GM12878 (cell line): ENCODE results near the gene PHEX. TPM values are rescaled to one million over a fixed set of nuclear protein-coding genes. Genes with fewer than 3 reads are reported as not detected.

Source experiments
- ATAC-seq: fragments of 200-7000 bp; cut with Tn5 transposase; 3 replicates; pipeline ENCODE4 v1.9.1; 2020; ENCODE audit warnings: mild to moderate bottlenecking, moderate library complexity
- BruUV-seq: library from RNA; stranded (reverse); fragments of 400-500 nt; replicated peaks from 2 replicates; lab custom pipeline; 2021; lab: Mats Ljungman, UMichigan
- CTCF ChIA-PET: fragments of 300-600 bp; sonication (Branson Sonifier 250); formaldehyde crosslinking; extraction: SDS; loops from one replicate; lab custom pipeline; 2021; ENCODE audit warnings: inconsistent platforms; lab: Yijun Ruan, JAX
- POLR2A ChIA-PET: fragments of 350-600 bp; formaldehyde crosslinking; extraction: SDS; loops from one replicate; lab custom pipeline; 2021; ENCODE audit warnings: inconsistent platforms; lab: Charles Lee
- RAD21 ChIA-PET: fragments of 300-600 bp; sonication (Branson Sonifier 250); formaldehyde crosslinking; loops from one replicate; lab custom pipeline; 2023; ENCODE audit warnings: antibody characterized with exemption; ENCODE audit not compliant: unreplicated experiment; lab: Charles Lee
- SMC1A ChIA-PET: fragments of 300-600 bp; sonication (Branson Sonifier 250); formaldehyde crosslinking; loops from one replicate; lab custom pipeline; 2023; ENCODE audit not compliant: unreplicated experiment, uncharacterized antibody; lab: Charles Lee
- DNase-seq: peaks from one replicate; pipeline ENCODE4 v3.0.0-alpha.2; 2011; ENCODE audit warnings: low read depth, low spot score
- FAIRE-seq: peaks from 3 replicates; lab custom pipeline; 2011; peaks lifted over from hg19 to GRCh38; lab: Jason Lieb, UNC
- H2AFZ ChIP-seq: 2 replicates; pipeline ENCODE4 v1.6.0; 2011; ENCODE audit warnings: low read depth, low read length, control low read depth; ENCODE audit not compliant: control insufficient read depth
- H3K27ac ChIP-seq: 2 replicates; pipeline ENCODE4 v1.5.1; 2011; ENCODE audit warnings: control low read depth; ENCODE audit not compliant: control insufficient read depth, insufficient read depth
- H3K27me3 ChIP-seq, 2 experiments: replicated peaks in 1 of 2; 2 replicates each; pipeline versions ENCODE4 v1.6.0 to v1.6.1; 2011; ENCODE audit warnings: low read length in 1 of 2; ENCODE audit not compliant: control insufficient read depth in 2 of 2, insufficient read depth in 2 of 2
- H3K36me3 ChIP-seq, 2 experiments: 2 replicates each; pipeline ENCODE4 v1.5.1; 2011; ENCODE audit warnings: low read length in 1 of 2; ENCODE audit not compliant: control insufficient read depth in 2 of 2, insufficient read depth in 2 of 2
- H3K4me1 ChIP-seq: 2 replicates; pipeline ENCODE4 v1.6.1; 2011; ENCODE audit warnings: mild to moderate bottlenecking, low read length, moderate library complexity, mixed read lengths; ENCODE audit not compliant: control insufficient read depth, insufficient read depth
- H3K4me2 ChIP-seq: 2 replicates; pipeline ENCODE4 v1.6.0; 2011; ENCODE audit warnings: control low read depth; ENCODE audit not compliant: control insufficient read depth, insufficient read depth
- H3K4me3 ChIP-seq: fragments of 200-600 bp; sonication (generic); 2 replicates; pipeline ENCODE4 v1.5.1; 2016
- H3K79me2 ChIP-seq: 2 replicates; pipeline ENCODE4 v1.6.0; 2011; ENCODE audit warnings: low read length; ENCODE audit not compliant: control insufficient read depth, insufficient read depth
- H3K9ac ChIP-seq: 2 replicates; pipeline ENCODE4 v1.8.0; 2011; ENCODE audit warnings: low read length, control low read depth, mixed read lengths; ENCODE audit not compliant: control insufficient read depth, insufficient read depth
- H3K9me3 ChIP-seq: replicated peaks from 3 replicates; pipeline ENCODE4 v1.5.1; 2011; ENCODE audit warnings: mild to moderate bottlenecking, low read length; ENCODE audit not compliant: control insufficient read depth, insufficient read depth
- H4K20me1 ChIP-seq: 2 replicates; pipeline ENCODE4 v1.6.0; 2011; ENCODE audit not compliant: control insufficient read depth, insufficient read depth
- CUX1 ChIP-seq: IDR thresholded peaks from 2 replicates; pipeline ENCODE4 v1.6.1; 2012; ENCODE audit warnings: improper control_type of control experiment, low read depth, low read length; ENCODE audit not compliant: insufficient replicate concordance
- EGR1 ChIP-seq, 2 experiments: IDR thresholded peaks; 1 replicate in 1 of 2; 2 replicates in 1 of 2; pipeline ENCODE4 v1.6.1; 2011 to 2012; ENCODE audit warnings: low read depth in 2 of 2, low read length in 2 of 2, borderline replicate concordance in 1 of 2, mild to moderate bottlenecking in 1 of 2, moderate library complexity in 1 of 2
- IRF5 ChIP-seq: fragments of 450-650 bp; IDR thresholded peaks from 2 replicates; pipeline ENCODE4 v1.6.1; 2017; ENCODE audit warnings: borderline replicate concordance
- JUND ChIP-seq: IDR thresholded peaks from 2 replicates; pipeline ENCODE4 v1.6.1; 2012; ENCODE audit warnings: low read depth, mild to moderate bottlenecking, low read length, improper control_type of control experiment, moderate library complexity
- NR2C2 ChIP-seq: IDR thresholded peaks from 2 replicates; pipeline ENCODE4 v1.6.1; 2011; ENCODE audit warnings: borderline replicate concordance, low read depth; ENCODE audit not compliant: control insufficient read depth, insufficient read length
- NRF1 ChIP-seq: conservative IDR thresholded peaks from 2 replicates; pipeline ENCODE4 v1.6.1; 2011; ENCODE audit warnings: mild to moderate bottlenecking, low read depth, low read length, improper control_type of control experiment
- RAD21 ChIP-seq: IDR thresholded peaks from 2 replicates; pipeline ENCODE4 v1.6.1; 2011; ENCODE audit warnings: mild to moderate bottlenecking, low read depth, low read length, moderate library complexity; ENCODE audit not compliant: insufficient read depth
- RELB ChIP-seq: fragments of 450-650 bp; IDR thresholded peaks from 2 replicates; pipeline ENCODE4 v1.6.1; 2017; ENCODE audit warnings: low read depth, mild to moderate bottlenecking, moderate library complexity
- SMAD5 ChIP-seq: IDR thresholded peaks from 2 replicates; pipeline ENCODE4 v1.6.1; 2016; ENCODE audit warnings: antibody characterized with exemption, low read depth
- STAT1 ChIP-seq: fragments of 450-650 bp; conservative IDR thresholded peaks from 2 replicates; pipeline ENCODE4 v1.6.1; 2014; ENCODE audit warnings: antibody characterized with exemption, mild to moderate bottlenecking
- TBL1XR1 ChIP-seq: IDR thresholded peaks from 2 replicates; pipeline ENCODE4 v1.6.1; 2012; ENCODE audit warnings: low read depth, low read length, improper control_type of control experiment
- WGBS: methylation state at CpG from one replicate; pipeline ENCODE4 v1.1.6; 2016; ENCODE audit warnings: low lambda C conversion rate; ENCODE audit not compliant: insufficient replicate concordance, insufficient coverage; ENCODE audit errors: missing lambda C conversion rate; 5-methylcytosine and 5-hydroxymethylcytosine counted together
- in situ Hi-C: fragments of 300-500 bp; cut with MboI; formaldehyde crosslinking; loops from 9 replicates; pipeline ENCODE4 v1.14.3; 2018; ENCODE audit warnings: mixed read lengths
- intact Hi-C: fragments of 100-400 bp; cut with micrococcal nuclease; formaldehyde crosslinking; loops from one replicate; pipeline ENCODE4 v1.14.2; 2022; ENCODE audit not compliant: unreplicated experiment
- polyA plus RNA-seq, 11 experiments: library from polyadenylated mRNA; depleted of rRNA in 4 of 11; unstranded in 6 of 11; stranded (reverse) in 5 of 11; fragments of >200 nt; fragmentation: Nextera tagmentation in 4 of 11; fragmentation: Illumina TruSeq in 1 of 11; extraction: Ambion mirVana in 4 of 11; extraction: Trizol in 1 of 11; gene quantifications; 1 replicate in 1 of 11; 2 replicates in 10 of 11; pipeline versions ENCODE4 v1.2.1 to v1.2.3, GENCODE V29; 2011 to 2016; ENCODE audit warnings: inconsistent platforms in 2 of 11, missing spikeins in 2 of 11, low read depth in 1 of 11
- total RNA-seq, 4 experiments: library from RNA; depleted of rRNA in 3 of 4; stranded (reverse); fragments of >200 nt in 3 of 4; fragmentation: Illumina TruSeq in 1 of 4; extraction: Trizol in 1 of 4; gene quantifications; 2 replicates each; pipeline versions ENCODE4 v1.2.1 to v1.2.3, GENCODE V29; 2013 to 2021

Gene PHEX
- total and polyA plus RNA-seq, 10 of the 15 experiments (the other 5 are each of a cell fraction or from before 2014, with no cell fraction given) = 0.12 to 97.2 (median 0.55) TPM

GRCh38 chrX:22095856-22096255 lies 63.7 kb downstream of the PHEX start:
- Histone ChIP-seq H3K9me3 (no peaks in the 10 kb centered on the region; the same call in 2 of the 3 replicates), H3K4me1 (no peaks in the 10 kb centered on the region), H3K27ac (no peak overlapping the region), H3K79me2 (no peaks in the 10 kb centered on the region), H3K9ac (no peak overlapping the region), H3K4me3 (no peak overlapping the region), H2AFZ (no peak overlapping the region), H4K20me1 (no peaks in the 10 kb centered on the region), H3K36me3 (no peaks in the 10 kb centered on the region), H3K27me3 (no peaks in the 10 kb centered on the region), H3K4me2 (no peak overlapping the region)
- in situ Hi-C loops = no loop called here
- TF ChIP-seq RAD21 (no peak), NRF1 (no peak), STAT1 (no peak), CUX1 (no peak), JUND (no peak), EGR1 (IDR thresholded peaks at IDR 0.05; ENCODE audit: borderline replicate concordance in 1 of 2, low read depth in 2 of 2, low read length in 2 of 2) (no peak), IRF5 (no peak), NR2C2 (no peak), RELB (no peak), TBL1XR1 (no peak), SMAD5 (no peak)
- SMC1A ChIA-PET = interaction anchor here (0.9 to 2.3 kb wide), 8 partner anchors 9 to 111 kb away, joined by 3 to 9 read pairs (median 5); no protein-coding TSS in a partner anchor
- ATAC-seq = no peak
- RAD21 ChIA-PET = interaction anchor here (0.8 to 1.4 kb wide), 3 partner anchors 13 to 17 kb away, joined by 3 read pairs; no protein-coding TSS in a partner anchor
- intact Hi-C loops = no loop called here
- WGBS = 49% methylated on average over 4 of the region's 4 CpGs
- FAIRE-seq = peak; percentile 27
- no peak for DNase-seq
- BruUV-seq = no TSS peak
- POLR2A ChIA-PET = interaction anchor here (1.5 kb wide), 1 partner anchor 21 kb away, joined by 4 read pairs; no protein-coding TSS in a partner anchor
- CTCF ChIA-PET = interaction anchor here (0.9 to 2.0 kb wide), 7 partner anchors 13 to 111 kb away, joined by 3 to 8 read pairs (median 4); no protein-coding TSS in a partner anchor
